Measurements from ENCODE around the gene TNS2. TPM values are rescaled to one million over a fixed set of nuclear protein-coding genes. Genes with fewer than 3 reads are reported as not detected.

The TNS2 gene
- total and polyA plus RNA-seq, 2 of the 13 experiments (the other 11 are each of a cell fraction or from before 2014, with no cell fraction given), result 8.9 to 20.4 TPM

DNA sequence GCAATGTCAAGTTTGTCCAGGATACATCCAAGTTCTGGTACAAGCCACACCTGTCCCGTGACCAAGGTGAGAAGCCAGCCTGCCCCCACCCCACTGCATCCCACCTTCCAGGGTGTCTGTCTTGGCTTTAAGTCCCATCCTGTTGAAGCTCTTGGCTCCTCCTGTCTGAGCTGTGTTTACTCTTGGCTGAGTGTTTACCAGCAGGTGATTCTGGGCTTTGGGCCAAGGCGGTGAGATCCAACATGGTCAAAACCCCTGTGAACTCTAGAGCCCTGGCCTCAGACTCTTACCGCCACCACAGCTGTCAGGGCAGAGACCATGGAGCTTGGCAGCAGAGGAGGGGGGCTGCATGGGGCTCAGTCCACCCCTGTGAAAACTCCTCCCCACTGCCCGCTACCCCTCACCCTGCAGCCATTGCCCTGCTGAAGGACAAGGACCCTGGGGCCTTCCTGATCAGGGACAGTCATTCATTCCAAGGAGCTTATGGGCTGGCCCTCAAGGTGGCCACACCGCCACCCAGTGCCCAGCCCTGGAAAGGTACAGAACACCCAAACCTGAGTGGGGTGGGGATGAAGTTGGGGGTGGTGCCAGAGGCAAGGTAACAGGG is 11.6 kb downstream of the TNS2 start (continued):
- TF ChIP-seq, protein P1, sequence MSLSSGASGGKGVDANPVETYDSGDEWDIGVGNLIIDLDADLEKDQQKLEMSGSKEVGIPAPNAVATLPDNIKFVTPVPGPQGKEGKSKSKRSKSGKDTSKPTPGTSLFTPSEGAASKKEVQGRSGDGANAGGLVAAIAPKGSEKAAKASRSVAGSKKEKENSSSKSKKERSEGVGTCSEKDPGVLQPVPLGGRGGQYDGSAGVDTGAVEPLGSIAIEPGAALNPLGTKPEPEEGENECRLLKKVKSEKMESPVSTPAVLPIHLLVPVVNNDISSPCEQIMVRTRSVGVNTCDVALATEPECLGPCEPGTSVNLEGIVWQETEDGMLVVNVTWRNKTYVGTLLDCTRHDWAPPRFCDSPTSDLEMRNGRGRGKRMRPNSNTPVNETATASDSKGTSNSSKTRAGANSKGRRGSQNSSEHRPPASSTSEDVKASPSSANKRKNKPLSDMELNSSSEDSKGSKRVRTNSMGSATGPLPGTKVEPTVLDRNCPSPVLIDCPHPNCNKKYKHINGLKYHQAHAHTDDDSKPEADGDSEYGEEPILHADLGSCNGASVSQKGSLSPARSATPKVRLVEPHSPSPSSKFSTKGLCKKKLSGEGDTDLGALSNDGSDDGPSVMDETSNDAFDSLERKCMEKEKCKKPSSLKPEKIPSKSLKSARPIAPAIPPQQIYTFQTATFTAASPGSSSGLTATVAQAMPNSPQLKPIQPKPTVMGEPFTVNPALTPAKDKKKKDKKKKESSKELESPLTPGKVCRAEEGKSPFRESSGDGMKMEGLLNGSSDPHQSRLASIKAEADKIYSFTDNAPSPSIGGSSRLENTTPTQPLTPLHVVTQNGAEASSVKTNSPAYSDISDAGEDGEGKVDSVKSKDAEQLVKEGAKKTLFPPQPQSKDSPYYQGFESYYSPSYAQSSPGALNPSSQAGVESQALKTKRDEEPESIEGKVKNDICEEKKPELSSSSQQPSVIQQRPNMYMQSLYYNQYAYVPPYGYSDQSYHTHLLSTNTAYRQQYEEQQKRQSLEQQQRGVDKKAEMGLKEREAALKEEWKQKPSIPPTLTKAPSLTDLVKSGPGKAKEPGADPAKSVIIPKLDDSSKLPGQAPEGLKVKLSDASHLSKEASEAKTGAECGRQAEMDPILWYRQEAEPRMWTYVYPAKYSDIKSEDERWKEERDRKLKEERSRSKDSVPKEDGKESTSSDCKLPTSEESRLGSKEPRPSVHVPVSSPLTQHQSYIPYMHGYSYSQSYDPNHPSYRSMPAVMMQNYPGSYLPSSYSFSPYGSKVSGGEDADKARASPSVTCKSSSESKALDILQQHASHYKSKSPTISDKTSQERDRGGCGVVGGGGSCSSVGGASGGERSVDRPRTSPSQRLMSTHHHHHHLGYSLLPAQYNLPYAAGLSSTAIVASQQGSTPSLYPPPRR (CRISPR knock-in tag; IDR thresholded peaks at IDR 0.05; ENCODE audit: borderline replicate concordance), result peak; percentile 68; the same call in 1 of the 2 replicates
- peak; percentile 48 for TF ChIP-seq STAG1 (CRISPR knock-in tag; IDR thresholded peaks at IDR 0.05)
- TF ChIP-seq, protein P2, sequence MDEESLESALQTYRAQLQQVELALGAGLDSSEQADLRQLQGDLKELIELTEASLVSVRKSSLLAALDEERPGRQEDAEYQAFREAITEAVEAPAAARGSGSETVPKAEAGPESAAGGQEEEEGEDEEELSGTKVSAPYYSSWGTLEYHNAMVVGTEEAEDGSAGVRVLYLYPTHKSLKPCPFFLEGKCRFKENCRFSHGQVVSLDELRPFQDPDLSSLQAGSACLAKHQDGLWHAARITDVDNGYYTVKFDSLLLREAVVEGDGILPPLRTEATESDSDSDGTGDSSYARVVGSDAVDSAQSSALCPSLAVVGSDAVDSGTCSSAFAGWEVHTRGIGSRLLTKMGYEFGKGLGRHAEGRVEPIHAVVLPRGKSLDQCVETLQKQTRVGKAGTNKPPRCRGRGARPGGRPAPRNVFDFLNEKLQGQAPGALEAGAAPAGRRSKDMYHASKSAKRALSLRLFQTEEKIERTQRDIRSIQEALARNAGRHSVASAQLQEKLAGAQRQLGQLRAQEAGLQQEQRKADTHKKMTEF (CRISPR knock-in tag; IDR thresholded peaks at IDR 0.05), result peak; percentile 75
- TF ChIP-seq KDM2A (CRISPR knock-in tag; IDR thresholded peaks at IDR 0.05; ENCODE audit: borderline replicate concordance, low read depth), result peak; percentile 65; the same call in 1 of the 2 replicates
- 0 out of 2 replicates have a peak, but pooled peaks have one; percentile 3 for TF ChIP-seq ZNF619 (CRISPR knock-in tag; IDR thresholded peaks at IDR 0.05)
- TF ChIP-seq RXRB (CRISPR knock-in tag; IDR thresholded peaks at IDR 0.05; ENCODE audit: borderline replicate concordance), result peak; percentile 90
- TF ChIP-seq MEIS2 (CRISPR knock-in tag; IDR thresholded peaks at IDR 0.05), result 0 out of 2 replicates have a peak, but pooled peaks have one; percentile 42
- TF ChIP-seq RBM22 (optimal IDR thresholded peaks at IDR 0.05; ENCODE audit: low read length), result no peak
- no peak for TF ChIP-seq ZNF780A (CRISPR knock-in tag; IDR thresholded peaks at IDR 0.05)
- TF ChIP-seq, protein P3, sequence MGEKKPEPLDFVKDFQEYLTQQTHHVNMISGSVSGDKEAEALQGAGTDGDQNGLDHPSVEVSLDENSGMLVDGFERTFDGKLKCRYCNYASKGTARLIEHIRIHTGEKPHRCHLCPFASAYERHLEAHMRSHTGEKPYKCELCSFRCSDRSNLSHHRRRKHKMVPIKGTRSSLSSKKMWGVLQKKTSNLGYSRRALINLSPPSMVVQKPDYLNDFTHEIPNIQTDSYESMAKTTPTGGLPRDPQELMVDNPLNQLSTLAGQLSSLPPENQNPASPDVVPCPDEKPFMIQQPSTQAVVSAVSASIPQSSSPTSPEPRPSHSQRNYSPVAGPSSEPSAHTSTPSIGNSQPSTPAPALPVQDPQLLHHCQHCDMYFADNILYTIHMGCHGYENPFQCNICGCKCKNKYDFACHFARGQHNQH (CRISPR knock-in tag; IDR thresholded peaks at IDR 0.05), result peak; percentile 85; the same call in 1 of the 2 replicates
- TF ChIP-seq ZNF33A (CRISPR knock-in tag; IDR thresholded peaks at IDR 0.05; ENCODE audit: borderline replicate concordance), result no peak
- no peak for TF ChIP-seq ZNF484 (CRISPR knock-in tag; IDR thresholded peaks at IDR 0.05; ENCODE audit: borderline replicate concordance, low read depth)
- no peak for TF ChIP-seq ZNF709 (CRISPR knock-in tag; IDR thresholded peaks at IDR 0.05)
- TF ChIP-seq ZFP90 (CRISPR knock-in tag; IDR thresholded peaks at IDR 0.05; ENCODE audit: borderline replicate concordance), result peak; percentile 34; the same call in 1 of the 2 replicates
- TF ChIP-seq ZNF350 (CRISPR knock-in tag; IDR thresholded peaks at IDR 0.05; ENCODE audit: borderline replicate concordance, low read depth), result peak; percentile 71; the same call in 1 of the 2 replicates
- peak; percentile 88 for TF ChIP-seq SAP130 (CRISPR knock-in tag; IDR thresholded peaks at IDR 0.05; ENCODE audit: low read depth)
- TF ChIP-seq ZNF75D (CRISPR knock-in tag; IDR thresholded peaks at IDR 0.05; ENCODE audit: borderline replicate concordance), result no peak
- no peak for TF ChIP-seq KLF6 (CRISPR knock-in tag; IDR thresholded peaks at IDR 0.05)
- no peak for TF ChIP-seq ZNF124 (CRISPR knock-in tag; IDR thresholded peaks at IDR 0.05)
- 0 out of 2 replicates have a peak, but pooled peaks have one; percentile 59 for TF ChIP-seq SMYD3 (CRISPR knock-in tag; IDR thresholded peaks at IDR 0.05)
- TF ChIP-seq NR2F1 (CRISPR knock-in tag; IDR thresholded peaks at IDR 0.05), result peak; percentile 35 to 52; a peak in 2 of 4 replicates
- peak; percentile 78 for TF ChIP-seq HNRNPL (IDR thresholded peaks at IDR 0.05; ENCODE audit: low read depth, low read length)
- TF ChIP-seq PPARG (CRISPR knock-in tag; conservative IDR thresholded peaks at IDR 0.05), result 0 out of 2 replicates have a peak, but pooled peaks have one; percentile 17

Data from HepG2 (cell line).